Measurements from ENCODE around the gene NUDT19.

DNA sequence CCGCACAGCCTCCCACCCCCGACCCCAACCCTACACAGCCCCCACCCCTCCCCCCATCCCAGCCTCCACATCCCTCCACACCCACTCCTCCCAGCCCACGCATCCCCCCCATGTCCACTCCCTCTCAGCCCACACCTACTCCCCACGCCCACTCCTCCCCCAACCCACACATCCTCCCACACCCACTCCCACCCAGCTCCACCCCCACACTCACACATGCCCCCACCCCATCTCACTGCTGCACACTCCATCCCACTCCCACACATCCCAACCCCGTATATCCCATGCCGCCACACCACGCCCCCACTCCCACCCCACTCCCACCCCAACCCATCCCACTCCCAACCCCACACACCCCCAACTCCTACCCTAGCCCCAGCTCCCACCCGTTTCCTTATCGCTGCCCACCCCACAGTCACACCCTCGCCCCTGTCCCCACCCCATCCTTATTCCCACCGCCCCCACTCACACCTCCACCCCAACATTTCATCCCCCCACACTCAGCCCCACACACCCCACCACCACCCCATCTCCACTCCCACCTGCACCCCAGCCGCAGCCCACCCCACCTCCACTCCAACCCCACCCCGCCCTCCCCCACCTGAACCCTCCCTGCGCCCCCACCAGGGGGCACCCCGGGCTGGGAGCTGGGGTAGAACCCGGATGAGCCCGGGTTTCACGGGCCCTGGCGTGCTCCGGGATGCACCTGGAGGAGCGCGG is 28.8 kb downstream of the NUDT19 start:
- TF ChIP-seq CTCF (IDR thresholded peaks at IDR 0.05; ENCODE audit: extremely low read depth in 1 of 2, insufficient read depth in 1 of 2, low read depth in 1 of 2, low read length in 2 of 2) (no peak), POLR2A (IDR thresholded peaks at IDR 0.05; ENCODE audit: low read depth, low read length) (no peak), FOS (IDR thresholded peaks at IDR 0.05; ENCODE audit: borderline replicate concordance, insufficient read depth, low read length) (no peak), EZH2 (IDR thresholded peaks at IDR 0.05; ENCODE audit: borderline replicate concordance, low read depth, low read length, severe bottlenecking) (no peak), GATA2 (IDR thresholded peaks at IDR 0.05; ENCODE audit: insufficient read depth, insufficient read length, low read depth, low read length) (no peak)
